ENCODE results near the gene ART4.

GRCh38 chr12:14834509-14834908, 8.8 kb downstream of the ART4 start:
- TF ChIP-seq PATZ1 (tag by site-specific recombination; IDR thresholded peaks at IDR 0.05) (no peak), CTCF (tag by site-specific recombination; IDR thresholded peaks at IDR 0.05) (no peak), ZNF580 (tag by site-specific recombination; IDR thresholded peaks at IDR 0.05) (no peak), GLI4 (tag by site-specific recombination; IDR thresholded peaks at IDR 0.05) (no peak), AEBP2 (tag by site-specific recombination; IDR thresholded peaks at IDR 0.05; ENCODE audit: borderline replicate concordance) (no peak), ELK4 (IDR thresholded peaks at IDR 0.05; ENCODE audit: borderline replicate concordance, low read depth, low read length) (no peak)
